HG03175 (cell line): ENCODE results near the gene SNAPC2.

Experiments used
- ATAC-seq: cut with Tn5 transposase; IDR thresholded peaks from one replicate; pipeline ENCODE4 v1.9.1; 2021; ENCODE audit warnings: mild to moderate bottlenecking, moderate library complexity; ENCODE audit not compliant: unreplicated experiment

The SNAPC2 gene

DNA sequence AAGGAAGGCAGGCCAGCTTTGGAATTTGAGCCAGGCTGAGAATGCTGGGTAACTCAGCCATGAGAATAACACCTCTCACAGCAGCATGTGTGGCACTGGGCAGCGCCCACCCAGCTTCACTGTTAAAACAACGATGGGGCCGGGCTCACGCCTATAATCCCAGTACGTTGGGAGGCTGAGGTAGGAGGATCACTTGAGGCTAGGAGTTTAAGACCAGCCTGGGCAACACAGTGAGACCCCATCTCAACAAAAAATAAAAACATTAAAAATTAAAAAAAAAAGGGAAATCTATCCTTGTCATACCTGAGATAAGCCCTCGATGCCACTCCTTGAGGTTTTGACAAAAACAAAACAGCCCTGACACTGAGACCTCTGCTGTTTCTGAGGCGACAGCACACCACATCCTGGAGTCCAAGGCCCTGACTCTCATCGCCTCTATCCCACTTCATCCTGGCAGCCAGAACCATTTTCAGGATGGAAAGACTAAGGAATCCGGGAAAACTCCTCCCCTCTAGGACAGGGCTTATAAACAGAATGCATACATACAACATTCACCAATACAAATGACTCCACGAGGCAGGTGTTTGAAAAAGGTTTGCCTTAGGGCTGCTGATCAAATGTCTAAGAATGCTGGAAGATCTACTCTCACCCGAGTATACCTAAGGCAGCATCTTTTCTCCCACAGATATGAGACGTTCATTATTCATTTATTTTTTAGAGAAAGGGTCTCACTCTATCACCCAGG, 46.0 kb downstream of the SNAPC2 start:
- ATAC-seq, result no peak

DNA sequence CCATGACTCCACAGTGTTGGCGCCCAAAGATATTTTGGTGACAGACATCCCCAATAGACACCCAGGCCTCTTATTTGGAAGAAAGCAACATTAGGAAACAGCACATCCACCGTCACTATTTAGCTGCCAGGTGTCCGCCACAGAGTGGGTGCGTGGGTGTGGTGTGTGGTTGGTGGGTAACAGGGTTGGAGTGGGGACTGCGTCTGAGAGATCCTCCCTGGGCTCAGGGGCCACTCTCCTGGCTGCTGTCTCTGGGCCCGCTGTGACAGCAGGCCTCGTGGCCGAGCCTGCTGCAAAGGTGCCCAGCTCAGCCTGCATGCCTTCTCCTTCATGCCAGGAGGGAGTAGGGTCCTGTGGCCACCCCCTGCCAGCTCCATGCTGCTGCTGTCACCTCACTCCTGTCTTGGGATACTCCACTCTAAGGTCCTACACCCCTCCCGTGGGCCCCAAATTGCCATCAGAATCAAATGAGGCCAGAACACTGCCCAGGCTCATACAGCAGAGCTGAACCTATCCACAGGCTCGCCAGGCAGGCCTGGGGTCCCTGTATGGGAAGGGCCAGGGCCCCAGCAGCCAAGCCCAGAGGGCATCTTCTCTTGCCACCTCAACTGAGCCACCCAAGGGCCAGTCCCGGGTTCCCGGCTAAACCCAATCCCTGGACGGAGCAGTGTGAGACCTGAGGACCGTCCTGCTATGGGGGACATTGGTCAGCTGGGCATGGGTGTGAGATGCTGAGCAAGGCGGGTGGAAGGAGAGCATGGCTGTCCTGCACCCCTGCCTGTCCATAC, 48.1 kb downstream of the SNAPC2 start:
- ATAC-seq, result no peak

DNA sequence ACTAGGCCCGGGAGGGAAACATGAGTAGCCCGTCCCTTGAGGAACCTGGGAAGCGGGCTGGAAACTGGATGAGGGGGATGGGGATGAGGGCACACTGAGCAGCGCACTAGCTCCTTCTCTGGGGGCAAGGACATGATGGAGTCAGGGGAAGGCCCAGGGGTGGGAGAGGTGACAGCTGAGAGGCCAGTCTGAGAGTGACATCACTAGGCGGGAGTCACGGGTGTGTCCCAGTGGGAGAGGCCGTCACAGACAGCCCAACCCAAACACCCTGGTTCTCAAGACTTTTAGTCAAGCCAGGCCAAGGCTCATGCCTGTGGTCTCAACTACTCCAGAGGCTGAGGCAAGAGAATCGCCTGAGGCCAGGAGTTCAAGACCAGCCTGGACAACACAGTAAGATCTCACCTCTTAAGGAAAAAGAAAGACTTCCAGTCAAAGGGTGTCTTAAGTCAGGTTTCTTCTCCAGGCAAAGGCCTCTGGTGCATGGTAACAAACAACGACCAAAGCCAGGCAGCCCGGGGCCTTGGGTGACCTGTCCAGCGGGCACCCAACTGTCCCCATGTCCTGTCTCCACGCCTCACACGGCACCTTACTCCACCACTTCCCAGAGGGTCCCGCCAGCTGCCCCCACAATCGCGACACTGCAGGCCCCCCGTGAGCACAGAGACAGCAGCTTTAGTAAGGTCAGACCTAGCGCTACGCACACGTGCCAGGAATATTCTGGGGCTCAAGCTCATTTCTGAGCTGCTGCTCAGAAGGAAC, 48.8 kb downstream of the SNAPC2 start:
- ATAC-seq, result no peak

DNA sequence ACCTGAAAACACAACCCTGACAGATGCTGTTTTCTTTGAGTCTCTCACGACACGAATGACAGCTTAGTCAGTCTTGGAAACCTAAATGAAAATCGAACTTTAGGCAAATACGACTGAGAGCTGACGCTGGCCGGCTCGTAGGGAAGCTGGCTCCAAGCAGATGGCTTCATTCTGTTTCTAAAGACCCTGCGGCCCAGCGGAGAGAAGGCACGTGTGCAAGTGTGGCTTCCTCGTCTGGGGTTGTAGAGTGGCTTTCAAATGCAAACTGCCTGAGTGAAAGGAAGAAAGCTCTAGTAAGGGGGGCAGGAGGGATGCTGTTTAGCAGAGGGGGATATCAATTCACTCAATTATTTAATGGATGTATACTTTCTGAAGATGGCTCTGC, 49.4 kb downstream of the SNAPC2 start:
- no peak for ATAC-seq

DNA sequence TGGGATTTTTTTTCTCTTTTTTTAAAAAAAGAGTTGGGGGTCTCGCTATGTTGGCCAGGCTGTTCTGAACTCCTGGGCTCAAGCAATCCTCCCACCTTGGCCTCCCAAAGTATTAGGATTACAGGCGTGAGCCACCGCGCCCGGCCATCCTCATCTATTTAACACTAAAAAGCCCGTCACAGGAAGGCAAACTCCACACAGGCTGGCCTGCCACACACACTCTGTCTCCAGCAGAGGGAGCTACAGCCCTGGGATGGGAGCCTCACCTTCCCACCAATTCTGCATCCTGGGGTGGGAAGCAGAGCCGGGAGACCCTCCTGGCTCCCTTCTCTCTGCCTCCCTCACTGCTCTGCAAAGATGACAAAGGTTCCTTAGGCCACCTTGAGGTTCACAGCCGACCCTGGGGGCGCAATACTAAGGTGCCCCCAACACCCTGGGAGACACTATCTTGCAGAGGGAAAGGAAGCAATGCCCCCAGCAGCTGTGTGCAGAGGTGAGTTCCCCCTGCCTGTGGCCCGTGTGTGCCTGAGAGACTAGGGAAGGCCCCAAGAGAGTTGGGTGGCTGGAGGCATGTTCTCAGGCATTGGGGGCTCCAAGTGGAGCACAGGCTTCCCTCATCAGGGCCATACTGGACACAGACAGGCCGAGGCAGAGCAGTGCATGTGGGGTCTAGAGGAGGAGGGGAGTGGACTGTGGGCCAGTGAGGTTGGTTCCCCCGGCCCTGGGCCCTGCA, 50.7 kb downstream of the SNAPC2 start:
- no peak for ATAC-seq

DNA sequence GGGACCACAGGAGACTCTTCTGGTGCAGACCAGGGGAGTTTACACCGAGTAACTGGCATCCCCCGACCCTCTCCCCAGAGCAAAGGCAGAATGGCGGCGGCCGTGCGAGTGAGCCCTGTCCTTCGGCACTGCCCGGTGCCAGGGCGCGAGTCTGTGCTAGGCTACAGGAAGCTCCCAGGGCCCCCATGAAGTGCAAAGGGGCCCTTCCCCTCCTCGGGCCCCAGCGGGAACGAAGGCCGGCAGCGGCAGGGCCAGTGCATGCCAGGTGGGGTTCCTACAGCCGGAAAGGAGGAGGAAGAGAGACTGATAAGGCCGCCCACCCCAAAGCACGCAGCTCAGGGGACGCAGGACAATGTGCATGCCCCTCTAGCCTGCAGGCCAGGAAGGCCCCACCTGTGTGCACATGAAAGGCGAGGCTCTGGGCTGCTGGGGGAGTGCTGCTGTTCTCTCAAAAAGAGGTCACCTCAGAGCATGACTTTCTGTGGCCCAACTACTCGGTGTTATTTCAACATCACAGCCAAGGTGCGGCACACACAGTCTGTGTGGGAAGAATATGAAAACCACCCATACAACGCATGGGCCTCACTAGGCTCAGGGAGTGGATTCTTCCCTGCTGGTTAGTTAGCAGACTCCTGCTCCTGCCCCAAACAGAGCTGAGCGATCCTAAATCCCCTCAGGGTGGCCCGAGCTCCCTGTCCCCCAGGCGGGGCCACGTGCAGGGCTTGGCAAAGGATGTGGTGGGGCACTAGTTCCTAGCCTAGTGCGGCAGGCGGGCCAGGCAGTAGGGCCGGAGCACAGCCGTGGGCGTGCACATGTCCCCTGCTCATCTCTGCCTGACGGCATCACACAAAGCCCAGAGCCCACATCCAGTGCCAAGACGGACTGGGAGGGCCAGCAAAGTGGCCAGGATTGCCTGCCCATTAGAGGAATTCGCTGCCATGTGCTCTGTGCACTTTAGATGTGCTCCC, 51.7 kb downstream of the SNAPC2 start:
- ATAC-seq, result no peak
